Breast epithelium (tissue), 4 donors: Measurements from ENCODE around the gene DPY19L3. TPM values are rescaled to one million over a fixed set of nuclear protein-coding genes. Genes with fewer than 3 reads are reported as not detected.
"Not testable (repeated sequence)": the region's sequence is repeated elsewhere in the genome, so short reads cannot be mapped to it uniquely, and the experiment has no call there.

Experiments used
- DNase-seq, 2 donors: peaks; one replicate each; pipeline ENCODE4 v3.0.0-alpha.2; 2019; ENCODE audit warnings: low spot score in 2 of 2
- H3K27ac ChIP-seq, 2 donors: fragments of 200-600 bp; sonication (generic) in 1 of 2; one replicate each; pipeline ENCODE4 v1.5.1; 2016 to 2019; ENCODE audit warnings: mild to moderate bottlenecking in 1 of 2
- H3K27me3 ChIP-seq, 2 donors: fragments of 200-600 bp; sonication (generic) in 1 of 2; one replicate each; pipeline versions ENCODE4 v1.5.1 to v1.6.0; 2017 to 2019; ENCODE audit warnings: control low read depth in 1 of 2, mild to moderate bottlenecking in 1 of 2
- H3K36me3 ChIP-seq: fragments of 200-600 bp; one replicate; pipeline ENCODE4 v1.5.1; 2019
- H3K4me1 ChIP-seq, 2 donors: fragments of 200-600 bp; sonication (generic); one replicate each; pipeline ENCODE4 v1.5.1; 2016 to 2019; ENCODE audit warnings: control low read depth in 1 of 2
- H3K4me3 ChIP-seq, 3 donors: fragments of 200-600 bp; sonication (generic); 1 replicate in 2 of 3; 2 replicates in 1 of 3; pipeline ENCODE4 v1.5.1; 2016 to 2019; ENCODE audit warnings: mild to moderate bottlenecking in 3 of 3, moderate library complexity in 2 of 3
- H3K9me3 ChIP-seq, 2 donors: fragments of 200-600 bp; sonication (generic) in 1 of 2; one replicate each; pipeline ENCODE4 v1.5.1; 2016 to 2019; ENCODE audit warnings: control low read depth in 1 of 2
- POLR2A ChIP-seq: fragments of 450-650 bp; IDR thresholded peaks from one replicate; pipeline ENCODE4 v1.6.1; 2016; ENCODE audit warnings: antibody characterized with exemption, mild to moderate bottlenecking, moderate library complexity
- POLR2AphosphoS5 ChIP-seq, 3 donors: sonication (generic); formaldehyde crosslinking; IDR thresholded peaks; one replicate each; pipeline ENCODE4 v1.6.1; 2017; ENCODE audit warnings: antibody characterized with exemption in 3 of 3
- intact Hi-C: fragments of 100-400 bp; cut with DNase I; formaldehyde crosslinking; loops from one replicate; pipeline ENCODE4 v1.15.1; 2023; ENCODE audit warnings: low total_unique reads
- total RNA-seq, 3 donors: library from RNA; depleted of rRNA; stranded (reverse); fragments of >200 nt; gene quantifications; one replicate each; pipeline ENCODE4 v1.1.0, GENCODE V29; 2016
- TF ChIP-seq, protein P1 (sequence below), 3 donors: fragments of 450-650 bp; IDR thresholded peaks; one replicate each; pipeline ENCODE4 v1.5.1; 2016 to 2017; ENCODE audit warnings: antibody characterized with exemption in 3 of 3, mild to moderate bottlenecking in 3 of 3, moderate library complexity in 3 of 3

The DPY19L3 gene
- total RNA-seq, 3 donors from 2014 or later = 23.8 to 33.1 (median 25.8) TPM

DNA sequence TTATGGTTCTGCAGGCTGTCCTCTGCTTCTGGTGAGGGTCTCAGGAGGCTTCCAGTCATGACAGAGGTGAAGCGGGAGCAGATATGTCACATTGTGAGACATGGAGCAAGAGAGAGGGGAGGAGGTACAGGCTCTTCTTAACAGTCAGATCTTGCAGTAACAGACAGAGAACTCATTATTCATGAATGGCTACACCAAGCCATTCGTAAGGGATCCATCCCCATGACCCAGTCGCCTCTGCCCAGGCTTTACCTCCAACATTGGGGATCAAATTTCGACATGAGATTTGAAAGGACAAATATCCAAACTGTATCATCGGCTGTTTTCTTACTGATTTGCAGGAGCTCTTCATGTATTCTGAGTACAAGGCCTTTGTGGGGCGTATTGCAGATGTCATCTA, 38.5 kb upstream of the DPY19L3 start:
- no peaks in the 10 kb centered on the region for H3K9me3 ChIP-seq
- H3K4me3 ChIP-seq = no peak overlapping the region
- no peak overlapping the region for H3K27ac ChIP-seq
- H3K4me1 ChIP-seq = peaks cover 0 to 5% of the 10 kb centered on the region in 2 donors
- TF ChIP-seq POLR2AphosphoS5 (IDR thresholded peaks at IDR 0.05) (no peak), POLR2A (no peak)
- TF ChIP-seq, protein P1, sequence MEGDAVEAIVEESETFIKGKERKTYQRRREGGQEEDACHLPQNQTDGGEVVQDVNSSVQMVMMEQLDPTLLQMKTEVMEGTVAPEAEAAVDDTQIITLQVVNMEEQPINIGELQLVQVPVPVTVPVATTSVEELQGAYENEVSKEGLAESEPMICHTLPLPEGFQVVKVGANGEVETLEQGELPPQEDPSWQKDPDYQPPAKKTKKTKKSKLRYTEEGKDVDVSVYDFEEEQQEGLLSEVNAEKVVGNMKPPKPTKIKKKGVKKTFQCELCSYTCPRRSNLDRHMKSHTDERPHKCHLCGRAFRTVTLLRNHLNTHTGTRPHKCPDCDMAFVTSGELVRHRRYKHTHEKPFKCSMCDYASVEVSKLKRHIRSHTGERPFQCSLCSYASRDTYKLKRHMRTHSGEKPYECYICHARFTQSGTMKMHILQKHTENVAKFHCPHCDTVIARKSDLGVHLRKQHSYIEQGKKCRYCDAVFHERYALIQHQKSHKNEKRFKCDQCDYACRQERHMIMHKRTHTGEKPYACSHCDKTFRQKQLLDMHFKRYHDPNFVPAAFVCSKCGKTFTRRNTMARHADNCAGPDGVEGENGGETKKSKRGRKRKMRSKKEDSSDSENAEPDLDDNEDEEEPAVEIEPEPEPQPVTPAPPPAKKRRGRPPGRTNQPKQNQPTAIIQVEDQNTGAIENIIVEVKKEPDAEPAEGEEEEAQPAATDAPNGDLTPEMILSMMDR (IDR thresholded peaks at IDR 0.05) = no peak
- H3K27me3 ChIP-seq = no peaks in the 10 kb centered on the region
- no peak for DNase-seq
- intact Hi-C loops = no loop called here
- H3K36me3 ChIP-seq = no peaks in the 10 kb centered on the region

DNA sequence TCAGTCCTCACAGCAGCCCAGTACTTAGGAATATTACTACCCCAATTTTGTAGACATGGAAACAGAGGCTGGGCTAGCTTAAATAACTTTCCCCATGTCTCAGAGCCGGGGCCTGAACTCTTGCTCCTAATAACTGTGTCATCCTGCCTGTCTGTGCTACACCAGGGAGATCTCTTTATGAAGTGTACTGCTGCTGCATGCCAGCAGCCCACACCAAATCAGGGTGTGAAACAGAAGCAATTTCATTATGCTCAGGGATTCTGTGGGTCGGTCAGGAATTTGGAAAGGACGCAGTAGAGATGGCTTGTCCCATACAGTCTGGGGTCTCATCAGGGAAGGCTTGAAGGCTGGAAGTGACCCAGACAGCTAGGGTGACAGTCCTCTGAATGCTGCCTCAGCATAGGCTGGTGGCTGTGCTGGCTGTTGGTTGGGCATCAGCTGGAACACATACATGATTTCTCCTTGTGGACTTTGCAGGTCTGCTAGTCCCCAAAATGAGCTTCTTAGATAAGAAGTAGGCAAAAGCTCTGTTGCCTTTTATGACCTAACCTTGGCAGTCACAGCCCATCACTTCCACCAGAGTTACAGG, 37.5 kb upstream of the DPY19L3 start:
- intact Hi-C loops = no loop called here
- H3K27ac ChIP-seq = no peak overlapping the region
- no peaks in the 10 kb centered on the region for H3K9me3 ChIP-seq
- no peaks in the 10 kb centered on the region for H3K27me3 ChIP-seq
- H3K4me1 ChIP-seq = no peaks in the 10 kb centered on the region
- H3K4me3 ChIP-seq = no peak overlapping the region
- no peaks in the 10 kb centered on the region for H3K36me3 ChIP-seq
- no peak for DNase-seq
- no peak for TF ChIP-seq POLR2A
- TF ChIP-seq, protein P1 (IDR thresholded peaks at IDR 0.05) = no peak
- TF ChIP-seq POLR2AphosphoS5 (IDR thresholded peaks at IDR 0.05) = no peak

DNA sequence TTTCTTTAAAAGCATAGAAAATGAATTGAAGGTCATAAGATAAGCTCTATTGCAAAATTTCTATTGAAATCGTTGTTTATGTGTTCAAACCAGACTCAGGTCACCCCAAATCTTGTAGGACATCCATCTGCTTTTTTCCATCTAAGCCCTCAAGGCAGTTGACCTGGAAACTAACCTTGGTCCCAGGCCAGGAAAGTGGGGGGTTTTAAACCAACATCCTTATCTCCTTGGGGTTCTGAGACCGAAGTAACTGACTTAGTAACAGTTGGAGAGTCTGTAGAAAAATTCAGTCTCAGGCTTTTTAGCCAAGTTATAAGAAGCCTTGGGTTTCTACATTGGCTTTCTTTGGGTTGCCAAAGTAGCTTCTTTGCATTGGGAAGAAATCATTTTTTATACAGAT, 36.8 kb upstream of the DPY19L3 start:
- intact Hi-C loops = no loop called here
- TF ChIP-seq, protein P1 (IDR thresholded peaks at IDR 0.05) = no peak
- TF ChIP-seq POLR2AphosphoS5 (IDR thresholded peaks at IDR 0.05) (no peak), POLR2A (no peak)
- DNase-seq = no peak
- no peaks in the 10 kb centered on the region for H3K27me3 ChIP-seq
- no peaks in the 10 kb centered on the region for H3K36me3 ChIP-seq
- no peaks in the 10 kb centered on the region for H3K4me1 ChIP-seq
- no peaks in the 10 kb centered on the region for H3K9me3 ChIP-seq
- no peak overlapping the region for H3K4me3 ChIP-seq
- no peak overlapping the region for H3K27ac ChIP-seq

GRCh38 chr19:32372726-32373517, 32.6 kb upstream of the DPY19L3 start:
- no peaks in the 10 kb centered on the region for H3K9me3 ChIP-seq
- no peak for DNase-seq
- no peaks in the 10 kb centered on the region for H3K27me3 ChIP-seq
- intact Hi-C loops = no loop called here
- H3K4me3 ChIP-seq = no peak overlapping the region
- TF ChIP-seq POLR2AphosphoS5 (IDR thresholded peaks at IDR 0.05) = no peak
- TF ChIP-seq POLR2A = no peak
- TF ChIP-seq, protein P1 (IDR thresholded peaks at IDR 0.05) = no peak
- no peaks in the 10 kb centered on the region for H3K4me1 ChIP-seq
- H3K36me3 ChIP-seq = peaks cover 5% of the 10 kb centered on the region
- H3K27ac ChIP-seq = peak overlapping the region; percentile 70 to 77

- intact Hi-C loops = no loop called here
- DNase-seq = peak in 1 of 2 donors; percentile 63
- peak overlapping the region; percentile 70 to 77 for H3K27ac ChIP-seq
Measured at GRCh38 chr19:32373585-32374295, 31.8 kb upstream of the DPY19L3 start.

GRCh38 chr19:32374362-32374761, 31.2 kb upstream of the DPY19L3 start:
- DNase-seq, H3K4me1 ChIP-seq, intact Hi-C loops, H3K9me3 ChIP-seq, H3K4me3 ChIP-seq, H3K36me3 ChIP-seq, H3K27me3 ChIP-seq: not testable (repeated sequence)
- peak overlapping the region; percentile 56 to 77 for H3K27ac ChIP-seq

More at GRCh38 chr19:32373585-32374295, 31.8 kb upstream of the DPY19L3 start:
- TF ChIP-seq, protein P1 (IDR thresholded peaks at IDR 0.05) = no peak
- TF ChIP-seq POLR2A (no peak), POLR2AphosphoS5 (IDR thresholded peaks at IDR 0.05) (peak in 2 of 3 donors; percentile 69 to 72)
- H3K4me3 ChIP-seq = no peak overlapping the region
- no peaks in the 10 kb centered on the region for H3K27me3 ChIP-seq
- H3K9me3 ChIP-seq = no peaks in the 10 kb centered on the region
- no peaks in the 10 kb centered on the region for H3K4me1 ChIP-seq
- H3K36me3 ChIP-seq = peaks cover 5% of the 10 kb centered on the region
